ENCODE measurements around the gene HDAC6.
A peak's percentile ranks its signal among the peaks of the same experiment; 100 is the strongest.

The HDAC6 gene

GRCh38 chrX:48801280-48802088 lies at the start of gene HDAC6:
TSS of gene HDAC6 (plus strand) at chrX:48802067. CDS start at chrX:48802693, 626 bp downstream.
- DNase-seq = peak; percentile 90 to 94

GRCh38 chrX:48752498-48752897 lies 49.4 kb upstream of the HDAC6 start:
- no peak for DNase-seq

GRCh38 chrX:48753708-48754228 lies 48.1 kb upstream of the HDAC6 start:
- no peak for DNase-seq

- no peak for DNase-seq
Measured at GRCh38 chrX:48754238-48754637, 47.6 kb upstream of the HDAC6 start.

GRCh38 chrX:48761674-48762471 lies 40.0 kb upstream of the HDAC6 start, which contains the start of gene GLOD5:
TSS of gene GLOD5 (plus strand) at chrX:48761747. CDS start at chrX:48761791, 44 bp downstream.
- DNase-seq = no peak

GRCh38 chrX:48769230-48769629 lies 32.6 kb upstream of the HDAC6 start:
- no peak for DNase-seq

- no peak for DNase-seq
Measured at GRCh38 chrX:48770296-48770695, 31.6 kb upstream of the HDAC6 start.

GRCh38 chrX:48772602-48773001 lies 29.3 kb upstream of the HDAC6 start:
- DNase-seq = no peak

GRCh38 chrX:48776818-48777439 lies 24.9 kb upstream of the HDAC6 start:
- DNase-seq = no peak

GRCh38 chrX:48779399-48779798 lies 22.5 kb upstream of the HDAC6 start:
- DNase-seq = no peak

- DNase-seq = no peak
Measured at GRCh38 chrX:48781705-48782104, 20.2 kb upstream of the HDAC6 start.

GRCh38 chrX:48782216-48782615 lies 19.7 kb upstream of the HDAC6 start:
- DNase-seq = no peak

- DNase-seq = no peak
Measured at GRCh38 chrX:48782795-48783194, 19.1 kb upstream of the HDAC6 start.

GRCh38 chrX:48784726-48785125 lies 17.1 kb upstream of the HDAC6 start:
- DNase-seq = no peak

- no peak for DNase-seq
Measured at GRCh38 chrX:48785186-48785539, 16.7 kb upstream of the HDAC6 start.

- DNase-seq = no peak
Measured at GRCh38 chrX:48785540-48786214, 16.2 kb upstream of the HDAC6 start.

- no peak for DNase-seq
Measured at GRCh38 chrX:48786341-48786800, 15.5 kb upstream of the HDAC6 start, which contains the start of gene GATA1. TSS of gene GATA1 (plus strand) at chrX:48786590. CDS start at chrX:48791110, 4,520 bp downstream.

GRCh38 chrX:48786825-48787504 lies 14.9 kb upstream of the HDAC6 start:
- DNase-seq = no peak

GRCh38 chrX:48787505-48788443 lies 14.1 kb upstream of the HDAC6 start:
- DNase-seq = no peak

GRCh38 chrX:48789366-48790220 lies 12.3 kb upstream of the HDAC6 start:
- no peak for DNase-seq

Data from activated CD4-positive, alpha-beta T cell treated with anti-CD3 and anti-CD28 coated beads for 4 hours (primary cell).